NCI-H2227 (cell line): ENCODE data around the gene AP2S1.
"Not testable (repeated sequence)": the region's sequence is repeated elsewhere in the genome, so short reads cannot be mapped to it uniquely, and the experiment has no call there.

ENCODE experiments used
- DNase-seq: peaks from one replicate; lab custom pipeline; 2025; ENCODE audit not compliant: unreplicated experiment; lab: John Stamatoyannopoulos, UW

AP2S1 gene

DNA sequence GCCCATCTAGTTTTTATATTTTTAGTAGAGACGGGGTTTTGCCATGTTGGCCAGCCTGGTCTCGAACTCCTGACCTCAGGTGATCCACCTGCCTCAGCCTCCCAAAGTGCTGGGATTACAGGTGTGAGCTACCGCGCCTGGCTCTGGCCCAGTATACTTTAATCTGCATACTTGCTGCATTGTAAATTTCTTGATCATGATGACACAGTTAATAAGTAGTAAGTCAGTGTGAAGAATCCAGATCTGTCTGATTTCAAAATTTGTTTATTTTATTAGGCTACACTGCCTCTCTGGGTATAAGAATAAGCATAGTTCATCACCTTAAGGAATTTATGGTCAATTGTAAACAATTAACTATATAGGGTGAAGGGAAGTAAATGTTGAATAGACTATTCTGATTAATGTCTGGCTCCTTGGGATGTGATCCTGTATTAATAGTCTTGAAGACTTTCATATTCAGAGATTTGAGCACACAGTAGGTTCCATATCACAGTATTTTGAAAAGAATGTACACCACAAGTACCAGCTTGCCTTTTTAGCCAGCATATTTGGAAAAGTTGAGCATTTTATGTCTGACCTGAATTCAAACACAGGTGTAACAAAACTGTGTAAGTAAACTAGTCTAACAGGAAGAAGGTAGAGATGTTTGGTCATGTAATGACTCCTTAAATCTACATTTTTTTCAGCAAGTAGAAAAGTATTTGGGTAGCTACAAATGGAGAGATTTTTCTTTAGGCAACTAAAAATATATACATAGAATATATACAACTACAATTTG, 17.6 kb upstream of the AP2S1 start:
- DNase-seq, result no peak

DNA sequence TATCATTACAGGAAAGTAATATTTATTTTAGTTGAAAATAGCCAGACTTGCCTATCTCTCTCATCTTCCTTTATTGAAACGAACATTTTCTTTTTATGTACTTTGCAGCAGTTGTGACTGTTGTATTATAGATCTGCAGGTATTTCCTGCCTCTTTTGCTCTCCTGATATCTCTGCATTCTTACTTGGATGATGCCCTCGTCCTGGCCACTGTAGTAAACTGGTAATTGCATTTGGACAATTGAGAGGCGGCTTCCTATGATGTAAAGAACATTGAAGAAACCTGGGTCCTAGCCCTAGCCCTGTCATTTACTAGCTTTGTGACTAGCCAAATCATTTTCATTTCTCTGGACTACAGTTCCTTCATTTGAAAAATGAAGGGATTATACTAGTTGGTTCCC, 16.5 kb upstream of the AP2S1 start:
- DNase-seq, result no peak

DNA sequence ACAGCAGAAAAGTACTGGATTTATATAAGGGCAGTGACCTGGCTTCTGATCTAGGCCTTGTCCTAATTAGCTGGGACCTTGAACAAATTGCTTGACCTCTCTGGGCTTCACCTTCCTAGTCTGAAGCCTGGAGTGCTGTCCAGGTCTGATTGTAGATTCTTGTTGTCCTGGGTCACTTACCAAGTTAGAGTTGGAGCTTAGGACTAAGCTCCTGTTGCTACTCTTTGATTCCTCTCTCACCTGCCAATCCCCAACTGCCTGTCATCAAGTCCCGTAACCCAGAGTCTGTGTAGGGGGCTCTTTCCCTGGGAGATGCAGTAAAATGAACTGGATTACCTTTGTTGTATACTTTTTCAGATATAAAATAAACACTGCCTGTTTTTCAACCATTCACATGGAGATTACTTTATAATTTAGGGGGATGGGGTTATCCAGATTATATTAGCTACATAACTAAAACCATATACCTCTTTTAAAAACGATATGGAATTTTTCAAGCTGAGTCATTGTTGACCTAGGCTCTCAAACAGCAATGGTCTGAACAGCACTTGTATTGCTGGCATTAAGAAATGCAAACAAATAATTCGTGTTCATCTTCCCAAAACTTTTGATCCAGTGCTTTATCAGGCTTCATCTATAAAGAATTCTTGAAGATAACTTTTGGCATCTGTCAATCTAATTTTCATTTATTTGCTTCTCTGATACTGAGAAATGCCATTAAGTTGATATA, 15.9 kb upstream of the AP2S1 start:
- DNase-seq, result no peak

DNA sequence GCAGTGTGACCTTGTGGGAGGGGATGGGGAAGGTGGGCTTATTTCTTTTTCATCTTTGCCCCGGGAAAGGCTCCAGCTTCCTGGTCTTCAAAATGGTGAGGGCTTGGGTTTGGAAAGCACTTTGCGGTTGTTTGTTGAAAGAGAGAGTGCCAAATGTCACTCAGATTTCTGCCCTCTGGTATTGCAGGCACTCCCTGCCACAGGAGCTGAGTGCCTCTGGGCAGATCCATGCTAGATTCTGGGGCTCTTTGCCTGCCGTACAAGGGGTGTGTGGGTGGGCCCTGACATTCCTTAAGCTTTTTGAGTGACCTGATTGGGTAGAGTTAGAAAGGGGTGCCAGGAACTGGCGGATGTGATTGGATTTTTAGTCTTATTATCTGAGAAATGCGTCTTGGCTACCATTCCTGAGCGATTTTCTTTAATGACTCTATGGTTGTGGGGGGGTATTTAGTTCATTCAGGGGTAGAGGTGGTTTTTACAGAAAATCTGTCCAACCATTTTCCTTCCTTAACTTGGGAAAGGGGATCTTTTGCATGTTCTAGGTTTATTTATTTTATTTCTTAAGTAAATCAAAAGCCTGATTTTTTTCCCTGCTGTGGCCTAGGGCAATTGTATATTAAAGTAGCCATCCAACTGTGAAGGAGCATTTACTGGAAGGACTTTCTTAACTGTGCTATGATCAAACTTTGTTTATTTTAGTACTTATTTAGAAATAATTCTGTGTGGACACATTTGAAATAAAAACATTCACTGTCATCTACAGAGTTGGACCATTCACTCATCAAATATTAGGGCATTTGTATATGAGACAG, 13.4 kb upstream of the AP2S1 start:
- no peak for DNase-seq

DNA sequence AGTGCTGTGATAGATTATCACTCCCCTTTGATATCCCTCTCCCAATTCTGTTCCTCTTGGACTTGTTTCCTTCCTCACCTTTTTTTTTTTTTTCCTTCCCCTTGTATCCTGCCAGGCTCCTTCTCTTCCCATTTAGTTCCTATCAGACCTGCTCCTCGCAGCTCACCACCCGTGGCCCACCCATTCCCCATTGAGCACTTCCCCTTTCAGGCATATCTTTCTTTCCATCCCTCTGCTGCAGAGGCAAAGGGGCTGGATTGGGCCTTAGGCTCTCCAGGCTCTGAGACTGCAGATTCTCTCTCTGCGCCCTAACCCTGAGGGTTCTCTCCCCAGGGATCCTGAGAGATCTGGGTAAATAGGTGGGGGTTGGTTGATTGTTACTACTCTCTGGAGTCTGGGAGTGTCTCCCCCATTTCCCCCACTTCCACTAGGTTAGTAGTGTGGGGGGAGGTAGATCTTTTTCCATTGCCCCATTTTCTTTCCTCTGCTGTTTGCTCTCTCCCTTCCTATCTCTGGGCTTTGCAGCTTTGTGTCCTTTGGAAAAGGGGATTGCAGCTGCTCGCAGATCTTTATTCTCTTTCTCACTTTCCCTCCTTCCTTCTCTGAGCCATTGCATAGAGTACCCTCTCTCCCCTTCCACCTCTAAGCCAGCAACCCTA, 12.5 kb upstream of the AP2S1 start:
- no peak for DNase-seq

DNA sequence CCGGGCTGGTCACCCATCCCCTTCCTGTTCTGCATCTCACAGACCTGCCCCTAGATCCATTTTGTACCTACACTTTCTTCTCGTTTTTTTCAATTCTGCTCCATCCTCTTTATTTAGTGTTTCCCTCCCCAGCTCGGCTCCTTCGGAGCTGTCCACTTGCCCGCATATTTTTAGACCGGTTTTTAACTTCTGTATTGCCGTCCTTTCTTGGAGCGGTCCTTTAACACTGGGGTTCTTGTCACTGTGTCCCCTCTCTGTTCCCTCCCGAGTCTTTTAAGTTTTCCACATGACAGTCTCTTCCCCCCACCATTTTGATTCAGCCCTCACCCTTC, 11.8 kb upstream of the AP2S1 start:
- DNase-seq, result no peak

DNA sequence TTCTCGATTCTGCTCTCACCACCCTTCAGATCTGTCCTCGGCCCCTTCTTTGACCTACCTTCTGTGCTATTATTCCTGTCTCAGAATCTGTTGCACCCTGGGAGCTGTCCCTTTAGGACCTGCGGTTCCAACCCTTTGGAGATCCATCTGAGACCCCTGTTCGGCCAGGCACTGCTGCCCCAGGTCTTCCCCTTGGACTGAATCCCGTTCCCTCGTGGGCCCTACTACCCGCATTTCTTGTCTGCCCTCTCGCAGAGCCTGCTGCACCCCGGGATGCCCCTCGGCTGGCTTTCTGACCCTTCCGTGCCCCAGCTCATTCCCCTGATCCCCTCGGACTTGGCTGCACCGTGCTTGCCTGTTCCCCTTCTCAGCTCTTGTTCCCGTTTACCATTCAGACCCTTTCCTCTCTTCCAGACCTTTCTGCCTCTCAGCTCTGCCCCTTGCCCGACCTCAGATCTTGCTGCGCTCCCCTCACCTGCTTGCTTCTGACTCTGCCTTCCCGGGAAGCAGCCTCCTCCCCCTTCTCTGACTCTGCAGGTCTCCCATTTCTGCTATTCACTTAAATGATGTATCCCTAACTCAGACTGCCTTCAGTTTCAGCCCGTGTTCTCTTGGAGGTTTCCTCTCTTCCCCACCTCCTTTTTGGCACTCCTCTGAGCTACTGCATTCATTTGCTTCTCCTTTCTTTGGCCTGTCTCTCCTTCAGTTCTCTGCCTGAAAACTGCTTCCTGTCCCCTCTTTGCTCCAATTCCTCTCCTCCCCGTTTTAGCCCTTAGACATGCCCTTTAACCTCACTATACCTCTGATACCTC, 11.3 kb upstream of the AP2S1 start:
- DNase-seq, result no peak

DNA sequence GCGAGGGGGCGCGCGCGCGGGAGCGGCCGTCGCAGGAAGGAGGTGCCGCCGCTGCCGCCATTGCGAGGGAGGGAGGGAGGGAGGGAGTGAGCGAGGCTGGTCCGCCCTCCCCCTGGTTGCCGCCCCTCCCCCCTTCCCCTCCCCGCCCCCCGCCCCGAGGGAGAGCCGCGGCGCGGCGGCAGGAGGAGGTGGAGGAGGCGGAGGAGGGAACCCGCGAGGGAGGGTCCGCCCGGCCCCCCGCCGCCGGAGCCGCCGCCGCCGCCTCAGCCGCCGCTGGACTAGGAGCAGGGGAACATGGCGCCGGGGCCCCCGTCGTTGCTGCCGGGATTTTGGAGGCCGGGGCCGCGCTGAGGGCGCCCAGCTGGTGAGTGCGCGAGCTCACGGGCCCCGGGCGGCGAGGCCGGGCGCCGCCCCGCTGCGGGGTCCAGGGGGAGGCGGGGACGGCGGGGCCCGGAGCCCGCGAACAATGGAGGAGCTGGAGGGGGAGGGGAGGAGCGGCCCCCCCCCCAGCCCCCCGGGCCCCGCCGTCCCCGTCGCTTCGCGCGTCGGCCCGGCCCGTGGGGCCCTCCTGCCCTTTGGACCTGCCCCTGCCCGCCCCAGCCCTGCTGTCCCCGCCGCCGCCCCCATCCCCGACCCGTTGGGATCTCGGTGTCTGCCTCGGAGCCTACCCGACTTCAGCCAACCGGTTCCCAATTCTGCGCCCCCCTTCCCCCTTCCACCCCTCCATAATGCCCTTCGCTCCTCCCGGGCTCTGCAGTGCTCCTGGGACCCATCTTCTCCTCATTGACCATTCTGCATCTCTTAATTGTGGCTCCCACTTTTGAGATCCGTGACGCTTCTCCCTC, 10.4 kb upstream of the AP2S1 start, which contains the start of gene ARHGAP35:
Gene ARHGAP35, plus strand, starts transcription at position 152 of the 845 bp plus-strand sequence. CDS start 57,679 bp downstream, outside the sequence.
- no peak for DNase-seq

DNA sequence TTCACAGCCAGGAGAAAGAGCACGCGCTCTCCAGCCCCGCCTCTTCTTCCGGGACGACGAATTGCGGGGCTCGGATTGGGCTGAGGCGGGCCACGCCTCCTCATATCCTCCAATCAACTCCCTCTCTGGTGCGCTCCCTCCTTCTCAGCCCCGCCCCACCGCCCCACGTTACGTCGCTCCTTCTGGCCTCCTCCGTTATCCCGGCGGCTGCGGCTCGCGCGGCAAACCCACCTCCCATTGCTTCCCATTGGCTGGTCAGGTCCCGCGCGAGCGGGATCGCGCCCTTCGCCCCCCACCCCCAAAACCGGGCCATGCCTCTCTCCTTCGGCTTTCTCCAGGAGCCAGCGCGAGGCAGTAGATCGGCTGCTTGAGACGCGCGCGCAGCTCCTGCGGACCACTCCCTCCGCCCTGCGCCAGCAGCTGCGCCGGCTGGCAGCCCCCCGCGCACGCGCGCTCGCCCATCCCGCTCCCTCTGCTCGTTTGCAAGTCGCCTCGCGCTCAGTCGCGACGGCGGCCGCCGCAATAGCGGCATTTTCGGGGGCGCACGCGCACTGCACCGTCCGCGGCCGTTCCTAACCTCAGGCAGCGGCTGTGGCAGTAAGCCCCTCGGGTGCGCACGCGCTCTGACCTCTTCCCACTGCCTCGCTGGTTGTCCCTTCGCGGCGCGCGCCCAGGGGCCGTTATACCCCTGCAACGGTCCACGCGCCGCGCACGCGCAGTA, 9.6 kb upstream of the AP2S1 start:
- DNase-seq, result peak; percentile 96

DNA sequence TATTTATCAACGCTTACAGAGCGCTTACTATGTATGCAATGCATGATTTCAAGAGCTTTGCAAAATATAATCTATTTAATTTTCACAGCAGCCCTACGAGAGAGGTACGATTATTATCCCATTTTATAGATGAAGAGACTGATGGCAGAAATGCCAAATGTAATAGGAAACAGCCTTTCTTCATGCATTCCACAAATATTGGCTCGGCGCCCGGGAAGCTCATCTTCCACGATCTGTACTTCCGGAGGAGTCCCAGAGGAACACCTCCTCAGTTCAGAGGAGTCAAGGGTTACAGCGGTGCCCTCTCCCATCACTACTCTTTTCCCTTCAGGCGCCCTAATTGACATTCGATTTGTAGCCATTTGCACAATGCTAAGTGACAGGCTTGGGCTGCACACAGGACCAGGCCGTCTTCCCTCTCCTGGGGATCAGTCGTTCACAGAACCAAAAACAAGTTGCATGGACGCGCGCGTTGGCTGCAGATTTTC, 9.0 kb upstream of the AP2S1 start:
- peak; percentile 86 for DNase-seq

DNA sequence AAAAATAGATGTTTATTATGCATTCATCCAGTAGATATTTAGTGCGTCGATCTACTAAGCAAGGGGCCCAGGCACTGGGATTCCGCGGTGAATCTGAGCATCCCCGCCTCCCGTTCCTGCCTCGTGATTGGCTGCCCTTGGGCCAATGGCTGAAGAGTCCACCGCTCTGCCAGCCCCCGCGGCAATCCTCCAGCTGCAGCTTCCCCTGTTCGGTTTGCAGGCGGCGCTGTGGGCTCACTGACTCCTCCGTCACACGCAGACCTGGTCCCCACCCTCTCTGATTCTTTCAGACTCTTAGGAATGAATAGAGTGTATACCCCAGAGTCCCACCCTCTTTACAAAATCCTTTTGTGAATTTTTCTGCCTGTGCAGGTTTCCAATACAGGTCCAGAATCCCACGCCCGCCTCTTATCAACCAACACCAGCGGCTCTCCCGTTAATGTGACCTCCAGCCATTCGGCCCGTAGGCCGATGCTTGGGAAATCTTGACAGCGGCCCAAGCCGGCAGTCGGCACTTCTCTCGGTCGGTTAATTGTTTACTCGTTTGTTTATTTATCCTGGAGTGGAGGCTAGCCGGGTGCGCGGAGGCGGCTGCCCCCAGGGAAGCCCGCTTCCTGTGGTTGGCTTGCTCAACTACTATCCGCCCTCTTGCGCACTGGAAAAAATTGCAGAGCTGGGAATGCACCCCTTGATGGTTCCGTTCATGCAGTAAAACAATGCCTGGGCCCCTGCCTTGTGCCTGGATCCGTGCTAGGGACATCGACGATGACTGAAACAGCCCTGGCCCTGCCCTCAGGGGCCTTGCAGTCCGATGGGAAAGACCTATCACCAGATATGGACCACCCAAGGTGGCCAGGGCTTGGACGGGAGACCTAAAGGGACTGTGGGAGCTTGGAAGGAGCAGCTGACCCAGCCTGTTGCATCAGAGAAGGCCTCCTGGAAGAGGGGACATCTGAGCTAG, 5.7 kb upstream of the AP2S1 start:
- peak; percentile 91 for DNase-seq

DNA sequence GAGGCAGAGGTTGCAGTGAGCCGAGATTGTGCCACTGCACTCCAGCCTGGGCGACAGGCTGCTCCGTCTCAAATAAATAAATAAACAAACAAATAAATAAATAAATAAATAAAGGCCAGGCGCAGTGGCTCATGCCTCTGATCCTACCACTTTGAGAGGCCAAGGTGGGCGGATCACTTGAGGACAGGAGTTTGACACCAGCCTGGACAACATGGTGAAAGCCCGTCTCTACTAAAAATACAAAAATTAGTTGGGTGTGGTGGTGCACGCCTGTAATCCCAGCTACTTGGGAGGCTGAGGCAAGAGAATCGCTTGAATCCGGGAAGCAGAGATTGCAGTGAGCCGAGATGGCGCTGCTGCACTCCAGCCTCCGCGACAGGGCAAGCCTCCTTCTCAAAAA, 4.1 kb upstream of the AP2S1 start:
- DNase-seq, result not testable (repeated sequence)

DNA sequence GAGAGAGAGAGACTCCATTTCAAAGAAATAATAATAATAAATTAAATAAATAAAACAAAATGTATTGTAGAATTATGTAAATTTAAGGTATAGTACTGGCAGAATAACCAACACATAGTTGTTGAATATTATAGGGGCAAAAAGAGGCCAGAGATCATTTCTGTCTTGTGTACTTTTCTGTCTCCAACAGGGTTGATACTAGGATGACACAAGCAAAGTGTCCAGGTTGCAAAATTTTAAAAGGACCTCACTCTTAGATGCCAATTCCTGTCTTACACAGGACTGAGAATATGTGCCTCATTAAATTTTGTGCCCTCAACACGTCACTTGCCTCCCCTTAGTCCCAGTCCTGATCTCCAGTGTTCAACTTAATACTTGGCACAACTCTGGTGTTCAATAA, 2.2 kb upstream of the AP2S1 start:
- no peak for DNase-seq

DNA sequence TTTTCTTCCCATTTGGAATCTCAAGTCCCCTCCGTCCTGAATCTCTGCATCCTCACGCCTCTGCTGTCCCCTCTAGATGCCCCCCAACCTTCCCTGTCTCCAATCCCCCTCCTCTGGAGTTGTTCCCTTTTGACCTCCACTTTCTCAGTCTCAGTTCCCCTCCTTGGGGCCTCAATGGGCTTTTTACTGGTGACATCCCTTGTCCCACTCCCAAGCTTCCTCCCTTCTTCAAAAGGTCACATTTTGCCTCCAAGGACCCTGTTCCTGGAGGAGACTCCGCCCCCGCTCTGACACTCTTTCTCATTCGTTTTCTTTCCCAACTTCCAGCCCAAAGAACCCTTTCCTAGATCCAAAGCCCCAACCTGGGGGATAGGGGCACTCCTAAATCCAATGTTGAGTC, 1.0 kb downstream of the AP2S1 start:
- no peak for DNase-seq

DNA sequence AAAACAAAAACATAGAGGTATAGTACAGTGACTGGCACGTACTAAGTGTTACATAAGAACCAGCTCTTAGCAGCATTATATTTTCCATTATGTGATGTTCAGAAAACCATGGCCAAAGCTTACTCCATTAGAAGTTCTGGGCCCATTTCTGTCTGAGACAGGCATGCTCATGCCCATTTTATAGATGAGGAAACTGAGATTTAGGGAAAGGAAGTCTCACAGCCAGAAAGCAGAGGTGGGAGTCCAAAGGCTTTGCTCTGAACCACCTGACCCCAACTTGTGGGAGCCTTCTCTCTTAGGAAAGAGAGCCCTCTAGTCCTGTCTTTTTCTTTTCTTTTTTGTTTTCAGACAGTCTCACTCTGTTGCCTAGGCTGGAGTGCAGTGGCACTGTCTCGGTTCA, 2.3 kb downstream of the AP2S1 start:
- DNase-seq, result no peak

DNA sequence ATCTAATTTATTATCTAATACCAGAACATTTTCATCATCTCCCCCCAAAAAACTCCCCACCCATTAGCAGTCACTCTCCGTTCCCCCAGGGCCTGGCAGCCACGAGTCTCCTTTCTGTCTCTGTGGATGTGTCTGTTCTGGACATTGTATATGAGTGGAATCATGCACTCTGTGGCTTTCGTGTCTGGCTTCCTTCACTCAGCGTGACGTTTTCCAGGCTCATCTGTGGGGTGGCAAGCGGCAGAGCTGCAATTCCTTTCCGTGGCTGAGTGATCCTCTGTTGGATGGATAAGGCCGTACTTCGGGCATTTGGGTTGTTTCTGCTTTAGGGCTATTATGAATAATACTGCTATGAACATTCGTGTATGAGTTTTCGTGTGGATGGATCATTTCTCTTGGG, 3.1 kb downstream of the AP2S1 start:
- DNase-seq, result no peak

DNA sequence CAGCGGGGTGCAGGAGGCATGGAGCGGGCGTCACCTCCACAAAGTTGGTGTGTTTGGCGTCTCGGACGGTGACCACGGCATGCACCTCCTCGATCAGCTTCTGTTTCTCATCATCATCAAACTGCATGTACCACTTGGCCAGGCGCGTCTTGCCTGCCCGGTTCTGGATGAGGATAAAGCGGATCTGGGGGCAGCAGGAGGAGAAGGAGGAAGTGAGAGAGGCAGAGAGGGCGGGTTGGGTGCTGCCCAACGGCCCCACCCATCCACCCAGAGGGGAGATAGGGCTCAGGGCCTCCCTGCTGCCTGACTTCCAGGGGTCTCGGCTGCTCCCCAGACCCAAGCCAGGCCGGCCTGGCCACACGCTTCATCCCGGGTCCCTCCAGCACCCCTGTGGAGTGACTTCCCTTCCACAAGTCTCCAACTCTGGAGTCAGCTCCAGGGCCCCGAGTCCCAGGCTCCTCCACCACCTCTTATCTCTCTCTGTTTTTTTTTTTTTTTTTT, 4.6 kb downstream of the AP2S1 start:
- DNase-seq, result no peak
